Panc1 (cell line): Measurements from ENCODE around the gene GNPTG. TPM values are rescaled to one million over a fixed set of nuclear protein-coding genes. Genes with fewer than 3 reads are reported as not detected.

ENCODE experiments used
- ATAC-seq: fragments of 200-7000 bp; cut with Tn5 transposase; 2 replicates; pipeline ENCODE4 v1.9.1; 2020; ENCODE audit warnings: mild to moderate bottlenecking, moderate library complexity
- BruUV-seq: library from RNA; stranded (reverse); fragments of 400-500 nt; replicated peaks from 2 replicates; lab custom pipeline; 2021; lab: Mats Ljungman, UMichigan
- CTCF ChIA-PET: fragments of 300-600 bp; sonication (Branson Sonifier 250); formaldehyde crosslinking; loops from one replicate; lab custom pipeline; 2022; ENCODE audit warnings: antibody characterized with exemption; lab: Charles Lee
- POLR2A ChIA-PET: fragments of 300-600 bp; sonication (Branson Sonifier 250); formaldehyde crosslinking; loops from one replicate; lab custom pipeline; 2022; ENCODE audit warnings: antibody characterized with exemption; lab: Charles Lee
- DNase-seq: peaks from one replicate; pipeline ENCODE4 v3.0.0-alpha.2; 2010; ENCODE audit warnings: low read depth, low spot score
- H3K27ac ChIP-seq: 2 replicates; pipeline ENCODE4 v1.5.1; 2011; ENCODE audit warnings: mild to moderate bottlenecking, low read length, inconsistent platforms
- H3K27me3 ChIP-seq: fragments of 200-500 bp; sonication (Bioruptor generic); 2 replicates; pipeline ENCODE4 v1.6.0; 2014; ENCODE audit warnings: low read length, inconsistent platforms; ENCODE audit not compliant: control insufficient read depth, insufficient read depth
- H3K36me3 ChIP-seq: fragments of 200-500 bp; sonication (Bioruptor generic); 2 replicates; pipeline ENCODE4 v1.5.1; 2014; ENCODE audit warnings: inconsistent platforms, mild to moderate bottlenecking, low read length, moderate library complexity; ENCODE audit not compliant: control insufficient read depth, insufficient read depth
- H3K4me1 ChIP-seq: 2 replicates; pipeline ENCODE4 v1.5.1; 2011; ENCODE audit warnings: inconsistent platforms, mild to moderate bottlenecking, low read length, moderate library complexity; ENCODE audit not compliant: control insufficient read depth, insufficient read depth
- H3K4me3 ChIP-seq, 2 experiments: 2 replicates each; pipeline ENCODE4 v1.5.1; 2011 to 2012; ENCODE audit warnings: low read depth in 2 of 2, low read length in 2 of 2, mild to moderate bottlenecking in 2 of 2, inconsistent platforms in 1 of 2, moderate library complexity in 1 of 2
- H3K9me3 ChIP-seq: fragments of 200-500 bp; sonication (Bioruptor generic); 2 replicates; pipeline ENCODE4 v1.5.1; 2014; ENCODE audit warnings: low read depth, mild to moderate bottlenecking, inconsistent platforms, low read length, moderate library complexity; ENCODE audit not compliant: control insufficient read depth, insufficient read depth
- CTCF ChIP-seq: fragments of 450-650 bp; IDR thresholded peaks from 2 replicates; pipeline ENCODE4 v1.5.1; 2017; ENCODE audit warnings: mild to moderate bottlenecking
- POLR2AphosphoS5 ChIP-seq: IDR thresholded peaks from 2 replicates; pipeline ENCODE4 v1.6.1; 2012; ENCODE audit warnings: mild to moderate bottlenecking, low read depth, low read length, moderate library complexity
- REST ChIP-seq, 2 experiments: IDR thresholded peaks; 2 replicates each; pipeline ENCODE4 v1.6.1; 2011 to 2012; ENCODE audit warnings: low read depth in 2 of 2, control low read depth in 1 of 2, low read length in 1 of 2, mild to moderate bottlenecking in 1 of 2, moderate library complexity in 1 of 2; ENCODE audit not compliant: insufficient read depth in 1 of 2
- SIN3A ChIP-seq: IDR thresholded peaks from 2 replicates; pipeline ENCODE4 v1.6.1; 2012; ENCODE audit warnings: low read depth, mild to moderate bottlenecking, low read length, moderate library complexity, borderline replicate concordance; ENCODE audit not compliant: insufficient read depth
- TCF7L2 ChIP-seq: IDR thresholded peaks from 2 replicates; pipeline ENCODE4 v1.6.1; 2011; ENCODE audit warnings: mild to moderate bottlenecking, low read depth, low read length, inconsistent platforms
- in situ Hi-C: cut with HindIII; loops from 2 replicates; pipeline ENCODE4 v1.10.0; 2016; ENCODE audit warnings: low sequenced_read_pairs, low pct_unique_long_range_greater_than_20kb
- intact Hi-C: fragments of 100-400 bp; cut with micrococcal nuclease; formaldehyde crosslinking; loops from one replicate; pipeline ENCODE4 v1.10.0; 2022; ENCODE audit not compliant: unreplicated experiment
- total RNA-seq: library from RNA; stranded (reverse); gene quantifications from one replicate; pipeline ENCODE4 v1.2.1, GENCODE V29; 2021; ENCODE audit not compliant: unreplicated experiment

The GNPTG gene
- total RNA-seq, 1 experiment from 2014 or later: 62.5 TPM

- BruUV-seq: no TSS peak
- POLR2A ChIA-PET: no interaction called here
- TF ChIP-seq REST (IDR thresholded peaks at IDR 0.05; ENCODE audit: insufficient read depth in 1 of 2, low read depth in 2 of 2, low read length in 1 of 2) (no peak), CTCF (no peak), POLR2AphosphoS5 (no peak), TCF7L2 (no peak), SIN3A (no peak)
- DNase-seq (no peak), ATAC-seq (no peak)
- Histone ChIP-seq H3K27ac (no peak overlapping the region), H3K36me3 (no peaks in the 10 kb centered on the region), H3K27me3 (no peaks in the 10 kb centered on the region), H3K4me1 (no peaks in the 10 kb centered on the region), H3K4me3 (no peak overlapping the region), H3K9me3 (no peaks in the 10 kb centered on the region)
- CTCF ChIA-PET: no interaction called here
- in situ Hi-C loops: no loop called here
- intact Hi-C loops: no loop called here
Observed at GRCh38 chr16:1401758-1402154, 50.0 kb downstream of the GNPTG start.

- no peak for DNase-seq
- no peak for ATAC-seq
- in situ Hi-C loops (no loop called here), intact Hi-C loops (no loop called here)
- no TSS peak for BruUV-seq
- ChIA-PET POLR2A (no interaction called here), CTCF (no interaction called here)
- no peak overlapping the region for H3K27ac ChIP-seq
- H3K4me3 ChIP-seq: no peak overlapping the region
- TF ChIP-seq TCF7L2: no peak
- TF ChIP-seq CTCF: no peak
- TF ChIP-seq REST (IDR thresholded peaks at IDR 0.05; ENCODE audit: insufficient read depth in 1 of 2, low read depth in 2 of 2, low read length in 1 of 2): no peak
- no peak for TF ChIP-seq SIN3A
- no peak for TF ChIP-seq POLR2AphosphoS5
- no peaks in the 10 kb centered on the region for H3K36me3 ChIP-seq
- no peaks in the 10 kb centered on the region for H3K9me3 ChIP-seq
- no peaks in the 10 kb centered on the region for H3K27me3 ChIP-seq
- H3K4me1 ChIP-seq: no peaks in the 10 kb centered on the region
Observed at GRCh38 chr16:1403036-1403435, 51.3 kb downstream of the GNPTG start.
